ENCODE data around the gene WDPCP. TPM values are rescaled to one million over a fixed set of nuclear protein-coding genes. Genes with fewer than 3 reads are reported as not detected.

Gene WDPCP
- total and polyA plus RNA-seq, 2 of the 8 experiments (the other 6 are each of a cell fraction or from before 2014, with no cell fraction given): 9.3 to 25.8 TPM

DNA sequence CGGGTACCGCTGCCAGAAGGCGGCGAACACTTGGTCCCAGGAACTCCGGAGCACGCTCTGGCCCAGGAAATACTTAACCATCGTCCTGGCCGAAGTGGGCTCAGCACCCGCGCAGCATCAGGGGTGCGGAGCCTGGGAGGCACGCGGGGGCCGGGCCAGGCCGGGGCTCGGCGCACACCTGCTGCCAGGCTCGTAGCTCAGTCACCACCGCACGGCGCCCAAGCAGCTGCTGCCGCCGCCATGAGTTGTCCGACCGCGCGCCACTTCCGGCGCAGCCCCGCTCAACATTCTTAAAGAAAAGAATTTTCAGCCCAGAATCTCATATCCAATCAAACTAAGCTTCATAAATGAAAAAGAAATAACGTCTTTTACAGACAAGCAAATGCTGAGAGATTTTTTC lies 34.5 kb upstream of the WDPCP start:
- FAIRE-seq (no peak), DNase-seq (ENCODE audit: low read depth in 1 of 2, low spot score in 2 of 2) (no peak)
- no peaks in the 10 kb centered on the region for H4K20me1 ChIP-seq (replicated peaks in 1 of 2; ENCODE audit: control insufficient read depth in 1 of 2, insufficient read depth in 2 of 2, low read length in 2 of 2)
- no peak overlapping the region for H4K8ac ChIP-seq (ENCODE audit: extremely low read depth, insufficient read depth, low read length)
- no peak overlapping the region for H3K4me3 ChIP-seq (ENCODE audit: extremely low read depth in 1 of 4, insufficient read depth in 2 of 4, low read depth in 3 of 4, low read length in 4 of 4)
- no peak overlapping the region for H2BK15ac ChIP-seq (ENCODE audit: low read length)
- no peaks in the 10 kb centered on the region for H3K79me1 ChIP-seq (ENCODE audit: low read depth, low read length)
- H3K23ac ChIP-seq (ENCODE audit: insufficient read length): no peak overlapping the region
- H2BK20ac ChIP-seq (ENCODE audit: low read length): no peak overlapping the region
- peaks cover 14 to 23% of the 10 kb centered on the region in 2 experiments for H3K9me3 ChIP-seq (ENCODE audit: insufficient read depth in 2 of 2, low read depth in 1 of 2, low read length in 1 of 2)
- H3K36me3 ChIP-seq (ENCODE audit: control insufficient read depth in 2 of 4, insufficient read depth in 4 of 4, low read length in 3 of 4): peaks cover 0 to 15% (median 4%) of the 10 kb centered on the region in 4 experiments; a peak in 2 of 8 replicates
- ChIA-PET POLR2A (ENCODE audit: partially characterized antibody) (interaction anchor here (3.5 kb wide), 1 partner anchor 8 kb away, joined by 11 read pairs; no protein-coding TSS in a partner anchor), CTCF (ENCODE audit: partially characterized antibody) (no interaction called here)
- no peak overlapping the region for H3K27ac ChIP-seq (ENCODE audit: low read depth, low read length)
- no peak for TF ChIP-seq CREB1 (IDR thresholded peaks at IDR 0.05)
- no peak for TF ChIP-seq EZH2 (IDR thresholded peaks at IDR 0.05; ENCODE audit: low read depth, low read length, severe bottlenecking)
- H3K56ac ChIP-seq (replicated peaks; ENCODE audit: insufficient read length, low read depth, low read length): no peak overlapping the region
- peaks cover 0 to 7% (median 2%) of the 10 kb centered on the region in 4 experiments; a peak in 4 of 7 replicates for H3K4me1 ChIP-seq (replicated peaks in 1 of 4; ENCODE audit: control insufficient read depth in 3 of 4, insufficient read depth in 4 of 4, low read length in 3 of 4)
- no peak overlapping the region for H2BK5ac ChIP-seq (ENCODE audit: low read depth, low read length)
- H3K18ac ChIP-seq (ENCODE audit: extremely low read depth, low read length): no peak overlapping the region
- H4K5ac ChIP-seq (ENCODE audit: insufficient read length, low read depth, low read length): no peak overlapping the region
- H3K9ac ChIP-seq (replicated peaks in 1 of 4; ENCODE audit: extremely low read depth in 1 of 4, low read depth in 3 of 4, low read length in 3 of 4): no peak overlapping the region
- no peaks in the 10 kb centered on the region for H3K23me2 ChIP-seq (ENCODE audit: low read depth, low read length)
- H2BK120ac ChIP-seq (replicated peaks; ENCODE audit: low read depth, low read length): no peak overlapping the region
- no peaks in the 10 kb centered on the region for H3K27me3 ChIP-seq (replicated peaks in 1 of 4; ENCODE audit: control insufficient read depth in 3 of 4, extremely low read depth in 1 of 4, insufficient read depth in 3 of 4, low read length in 3 of 4)
- H3K14ac ChIP-seq (ENCODE audit: insufficient read length): no peak overlapping the region
- H2AK5ac ChIP-seq (ENCODE audit: low read depth, low read length): no peak overlapping the region
- WGBS, 2 experiments (ENCODE audit: extremely low coverage in 1 of 2, insufficient coverage in 1 of 2, insufficient read length in 1 of 2, insufficient replicate concordance in 2 of 2, low coverage in 1 of 2, low lambda C conversion rate in 2 of 2, missing lambda C conversion rate in 1 of 2): 97% methylated on average over 31 of the region's 31 CpGs; no CpG with 5 or more reads in 1 of the 2 experiments
- H3K79me2 ChIP-seq (ENCODE audit: control insufficient read depth in 1 of 2, insufficient read depth in 2 of 2, low read length in 2 of 2): no peaks in the 10 kb centered on the region
- H2BK12ac ChIP-seq (ENCODE audit: low read depth, low read length): no peak overlapping the region
- no peak overlapping the region for H4K91ac ChIP-seq (replicated peaks; ENCODE audit: insufficient read length, low read length)
- H2AFZ ChIP-seq (ENCODE audit: low read length): no peak overlapping the region
- H3K4me2 ChIP-seq (ENCODE audit: insufficient read depth in 1 of 2, low read depth in 2 of 2, low read length in 2 of 2): no peak overlapping the region
- no peak overlapping the region for H3K4ac ChIP-seq (replicated peaks; ENCODE audit: insufficient read length, low read depth, low read length)
